ENCODE results near the gene PI4K2A. TPM values are rescaled to one million over a fixed set of nuclear protein-coding genes. Genes with fewer than 3 reads are reported as not detected.

Gene PI4K2A
- total and polyA plus RNA-seq, 2 donors (not counting 3 experiments of a cell fraction or from before 2014, with no cell fraction given), result 20.4 to 24.6 TPM

GRCh38 chr10:97667463-97667862 is 27.0 kb downstream of the PI4K2A start:
- dilution Hi-C loops (cut with MboI; ENCODE audit: extremely low pct_ligation_motif_present, low sequenced_read_pairs) (no loop called here), intact Hi-C loops (cut with micrococcal nuclease) (no loop called here)
- H3K4me2 ChIP-seq (ENCODE audit: insufficient read depth, low read length), result no peak overlapping the region
- H3K9me3 ChIP-seq (replicated peaks; ENCODE audit: control insufficient read depth, insufficient read depth, low read length), result no peaks in the 10 kb centered on the region
- no peaks in the 10 kb centered on the region for H4K20me1 ChIP-seq (replicated peaks; ENCODE audit: control insufficient read depth, extremely low read depth, insufficient read depth, low read length)
- BruUV-seq (replicated peaks), result no TSS peak
- CTCF ChIA-PET, result interaction anchor here (0.9 to 2.4 kb wide), 2 partner anchors 9 to 15 kb away, joined by 3 to 6 read pairs; no protein-coding TSS in a partner anchor
- POLR2A ChIA-PET, result no interaction called here
- no peak overlapping the region for H2AFZ ChIP-seq (ENCODE audit: low read depth, low read length)
- H3K79me2 ChIP-seq (ENCODE audit: control insufficient read depth, insufficient read depth, low read length), result no peaks in the 10 kb centered on the region
- H3K4me3 ChIP-seq (replicated peaks in 1 of 3; ENCODE audit: insufficient read depth in 1 of 3, low read depth in 1 of 3, low read length in 3 of 3), result no peak overlapping the region
- FAIRE-seq (no peak), DNase-seq (ENCODE audit: low read depth, low spot score) (no peak)
- H3K36me3 ChIP-seq (ENCODE audit: control insufficient read depth in 2 of 2, extremely low read depth in 1 of 2, insufficient read depth in 2 of 2, low read length in 2 of 2), result peaks cover 12 to 14% of the 10 kb centered on the region in 2 experiments
- no peaks in the 10 kb centered on the region for H3K4me1 ChIP-seq (ENCODE audit: control insufficient read depth, extremely low read depth, insufficient read depth, low read length)
- H3K27me3 ChIP-seq (ENCODE audit: control insufficient read depth in 2 of 2, insufficient read depth in 2 of 2, low read length in 2 of 2), result no peaks in the 10 kb centered on the region
- H3K9ac ChIP-seq (replicated peaks; ENCODE audit: extremely low read depth, insufficient read depth, low read length), result no peak overlapping the region
- no peaks in the 10 kb centered on the region for H3K9me1 ChIP-seq (replicated peaks; ENCODE audit: control insufficient read depth, extremely low read depth, insufficient read depth, low read length)
- TF ChIP-seq MAX (IDR thresholded peaks at IDR 0.05; ENCODE audit: insufficient read depth, insufficient read length) (no peak), POLR2A (IDR thresholded peaks at IDR 0.05; ENCODE audit: low read depth, low read length) (no peak), CTCF (IDR thresholded peaks at IDR 0.05; ENCODE audit: extremely low read depth in 1 of 2, insufficient read depth in 1 of 2, low read depth in 1 of 2, low read length in 2 of 2) (no peak), FOS (IDR thresholded peaks at IDR 0.05; ENCODE audit: borderline replicate concordance, insufficient read depth, low read length) (no peak), JUN (IDR thresholded peaks at IDR 0.05; ENCODE audit: borderline replicate concordance, insufficient read depth, insufficient read length, low read depth) (no peak), POLR2AphosphoS5 (IDR thresholded peaks at IDR 0.05; ENCODE audit: insufficient read depth, low read depth, low read length) (no peak), GATA2 (IDR thresholded peaks at IDR 0.05; ENCODE audit: insufficient read depth, insufficient read length, low read depth, low read length) (no peak), EZH2 (IDR thresholded peaks at IDR 0.05; ENCODE audit: borderline replicate concordance, low read depth, low read length, severe bottlenecking) (no peak), MYC (IDR thresholded peaks at IDR 0.05; ENCODE audit: low read depth, low read length) (no peak)
- H3K27ac ChIP-seq (ENCODE audit: insufficient read depth, low read depth, low read length), result no peak overlapping the region

Measured in endothelial cell of umbilical vein (primary cell).